Loucy (cell line): ENCODE data around the gene ENOX1.

ENCODE experiments used
- H2AFZ ChIP-seq: fragments of 200-600 bp; sonication (generic); 2 replicates; pipeline ENCODE4 v1.6.0; 2016; ENCODE audit warnings: antibody characterized with exemption, mild to moderate bottlenecking, low read length, moderate library complexity
- H3F3A ChIP-seq: fragments of 200-600 bp; 2 replicates; pipeline ENCODE4 v1.6.0; 2016; ENCODE audit warnings: antibody characterized with exemption, low read depth, mild to moderate bottlenecking
- H3K27me3 ChIP-seq: fragments of 200-600 bp; sonication (generic); 2 replicates; pipeline ENCODE4 v1.6.1; 2014; ENCODE audit warnings: low read length, mild to moderate bottlenecking; ENCODE audit not compliant: insufficient read depth, poor library complexity, severe bottlenecking
- H3K36me3 ChIP-seq: fragments of 200-600 bp; sonication (generic); 2 replicates; pipeline ENCODE4 v1.6.1; 2016; ENCODE audit warnings: low read length; ENCODE audit not compliant: insufficient read depth
- H3K4me1 ChIP-seq: fragments of 200-600 bp; sonication (generic); 2 replicates; pipeline ENCODE4 v1.5.1; 2014; ENCODE audit warnings: low read length, mild to moderate bottlenecking; ENCODE audit not compliant: insufficient read depth, poor library complexity, severe bottlenecking
- H3K4me2 ChIP-seq: fragments of 200-600 bp; sonication (generic); 2 replicates; pipeline ENCODE4 v1.6.0; 2014; ENCODE audit warnings: antibody characterized with exemption, low read length, low read depth, mild to moderate bottlenecking; ENCODE audit not compliant: poor library complexity, severe bottlenecking
- H3K4me3 ChIP-seq: fragments of 200-600 bp; sonication (generic); 2 replicates; pipeline ENCODE4 v1.5.1; 2014; ENCODE audit warnings: low read length, mild to moderate bottlenecking, mixed read lengths; ENCODE audit not compliant: poor library complexity, severe bottlenecking
- H3K79me2 ChIP-seq: fragments of 200-600 bp; sonication (generic); 2 replicates; pipeline ENCODE4 v1.6.1; 2014; ENCODE audit warnings: low read length; ENCODE audit not compliant: insufficient read depth
- H3K9ac ChIP-seq: fragments of 200-600 bp; sonication (generic); 2 replicates; pipeline ENCODE4 v1.6.0; 2014; ENCODE audit warnings: mild to moderate bottlenecking, low read depth, low read length, moderate library complexity; ENCODE audit not compliant: poor library complexity, severe bottlenecking
- H3K9me2 ChIP-seq: fragments of 200-600 bp; sonication (generic); replicated peaks from 2 replicates; pipeline ENCODE4 v1.6.1; 2016; ENCODE audit warnings: low read depth, low read length, mixed read lengths
- H3K9me3 ChIP-seq: fragments of 200-600 bp; sonication (generic); 2 replicates; pipeline ENCODE4 v1.6.1; 2014; ENCODE audit warnings: mild to moderate bottlenecking, antibody characterized with exemption, low read length, low read depth; ENCODE audit not compliant: insufficient read depth
- H4K20me1 ChIP-seq: fragments of 200-600 bp; sonication (generic); 2 replicates; pipeline ENCODE4 v1.6.0; 2014; ENCODE audit warnings: antibody characterized with exemption, low read length, mild to moderate bottlenecking; ENCODE audit not compliant: insufficient read depth, poor library complexity, severe bottlenecking
- EZH2phosphoT487 ChIP-seq: fragments of 200-600 bp; IDR thresholded peaks from 2 replicates; pipeline ENCODE4 v1.6.1; 2018; ENCODE audit warnings: antibody characterized with exemption, mild to moderate bottlenecking, moderate library complexity, borderline replicate concordance
- TF ChIP-seq, protein P1 (sequence below): fragments of 200-600 bp; sonication (generic); conservative IDR thresholded peaks from 2 replicates; pipeline ENCODE4 v1.5.1; 2014; ENCODE audit warnings: mild to moderate bottlenecking, antibody characterized with exemption, low read length

The ENOX1 gene

GRCh38 chr13:43185226-43185625, 601.5 kb downstream of the ENOX1 start:
- TF ChIP-seq EZH2phosphoT487: no peak
- TF ChIP-seq, protein P1, sequence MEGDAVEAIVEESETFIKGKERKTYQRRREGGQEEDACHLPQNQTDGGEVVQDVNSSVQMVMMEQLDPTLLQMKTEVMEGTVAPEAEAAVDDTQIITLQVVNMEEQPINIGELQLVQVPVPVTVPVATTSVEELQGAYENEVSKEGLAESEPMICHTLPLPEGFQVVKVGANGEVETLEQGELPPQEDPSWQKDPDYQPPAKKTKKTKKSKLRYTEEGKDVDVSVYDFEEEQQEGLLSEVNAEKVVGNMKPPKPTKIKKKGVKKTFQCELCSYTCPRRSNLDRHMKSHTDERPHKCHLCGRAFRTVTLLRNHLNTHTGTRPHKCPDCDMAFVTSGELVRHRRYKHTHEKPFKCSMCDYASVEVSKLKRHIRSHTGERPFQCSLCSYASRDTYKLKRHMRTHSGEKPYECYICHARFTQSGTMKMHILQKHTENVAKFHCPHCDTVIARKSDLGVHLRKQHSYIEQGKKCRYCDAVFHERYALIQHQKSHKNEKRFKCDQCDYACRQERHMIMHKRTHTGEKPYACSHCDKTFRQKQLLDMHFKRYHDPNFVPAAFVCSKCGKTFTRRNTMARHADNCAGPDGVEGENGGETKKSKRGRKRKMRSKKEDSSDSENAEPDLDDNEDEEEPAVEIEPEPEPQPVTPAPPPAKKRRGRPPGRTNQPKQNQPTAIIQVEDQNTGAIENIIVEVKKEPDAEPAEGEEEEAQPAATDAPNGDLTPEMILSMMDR: no peak
- no peaks in the 10 kb centered on the region for H3K27me3 ChIP-seq

GRCh38 chr13:43180837-43181236, 605.9 kb downstream of the ENOX1 start:
- no peaks in the 10 kb centered on the region for H3K79me2 ChIP-seq
- H3F3A ChIP-seq: no peaks in the 10 kb centered on the region
- no peaks in the 10 kb centered on the region for H4K20me1 ChIP-seq
- H3K9me3 ChIP-seq: no peaks in the 10 kb centered on the region
- no peaks in the 10 kb centered on the region for H3K36me3 ChIP-seq
- H2AFZ ChIP-seq: no peak overlapping the region
- H3K9ac ChIP-seq: no peak overlapping the region
- H3K27me3 ChIP-seq: no peaks in the 10 kb centered on the region
- TF ChIP-seq, protein P1: no peak
- TF ChIP-seq EZH2phosphoT487: no peak
- no peaks in the 10 kb centered on the region for H3K9me2 ChIP-seq
- no peak overlapping the region for H3K4me2 ChIP-seq
- no peaks in the 10 kb centered on the region for H3K4me1 ChIP-seq
- no peak overlapping the region for H3K4me3 ChIP-seq

More at GRCh38 chr13:43185226-43185625, 601.5 kb downstream of the ENOX1 start:
- Histone ChIP-seq H3F3A (no peaks in the 10 kb centered on the region), H3K9me3 (no peaks in the 10 kb centered on the region), H3K79me2 (no peaks in the 10 kb centered on the region), H3K4me2 (no peak overlapping the region), H3K4me1 (no peaks in the 10 kb centered on the region), H3K36me3 (no peaks in the 10 kb centered on the region), H3K9ac (no peak overlapping the region), H3K9me2 (no peaks in the 10 kb centered on the region), H4K20me1 (no peaks in the 10 kb centered on the region), H3K4me3 (no peak overlapping the region), H2AFZ (no peak overlapping the region)

DNA sequence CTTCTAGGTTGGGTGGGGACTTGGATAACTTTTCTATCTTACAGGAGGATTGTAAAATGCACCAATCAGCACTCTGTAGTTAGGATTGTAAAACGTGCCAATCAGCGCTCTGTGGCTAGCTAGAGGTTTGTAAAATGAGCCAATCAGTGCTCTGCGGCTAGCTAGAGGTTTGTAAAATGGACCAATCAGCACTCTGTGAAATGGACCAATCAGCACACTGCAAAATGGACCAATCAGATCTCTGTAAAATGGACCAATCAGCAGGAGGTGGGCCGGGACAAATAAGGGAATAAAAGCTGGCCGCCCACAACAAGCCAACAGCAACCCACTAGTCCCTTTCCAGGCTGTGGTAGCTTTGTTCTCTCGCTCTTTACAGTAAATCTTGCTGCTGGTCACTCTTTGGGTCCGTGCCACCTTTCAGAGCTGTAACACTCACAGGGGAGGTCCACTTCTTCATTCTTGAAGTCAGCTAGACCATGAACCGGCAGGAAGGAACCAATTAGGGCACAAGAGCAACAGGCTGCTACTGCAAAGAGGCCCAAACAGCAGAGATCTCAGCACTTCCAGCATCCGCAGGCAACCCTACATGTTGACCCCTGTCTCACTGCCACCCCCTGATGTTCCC, 606.6 kb downstream of the ENOX1 start:
- no peaks in the 10 kb centered on the region for H3K9me3 ChIP-seq
- no peaks in the 10 kb centered on the region for H3K36me3 ChIP-seq
- TF ChIP-seq, protein P1: no peak
- TF ChIP-seq EZH2phosphoT487: no peak
- H3K9me2 ChIP-seq: no peaks in the 10 kb centered on the region
- H3K4me1 ChIP-seq: no peaks in the 10 kb centered on the region
- H3K4me3 ChIP-seq: no peak overlapping the region
- H3K9ac ChIP-seq: no peak overlapping the region
- H3K4me2 ChIP-seq: no peak overlapping the region
- no peaks in the 10 kb centered on the region for H3K79me2 ChIP-seq
- no peaks in the 10 kb centered on the region for H3F3A ChIP-seq
- no peak overlapping the region for H2AFZ ChIP-seq
- no peaks in the 10 kb centered on the region for H4K20me1 ChIP-seq
- H3K27me3 ChIP-seq: no peaks in the 10 kb centered on the region
